ENCODE data around the gene TWF2. TPM values are rescaled to one million over a fixed set of nuclear protein-coding genes. Genes with fewer than 3 reads are reported as not detected.

TWF2 gene
- total RNA-seq, 1 experiment from 2014 or later: 44.8 TPM

DNA sequence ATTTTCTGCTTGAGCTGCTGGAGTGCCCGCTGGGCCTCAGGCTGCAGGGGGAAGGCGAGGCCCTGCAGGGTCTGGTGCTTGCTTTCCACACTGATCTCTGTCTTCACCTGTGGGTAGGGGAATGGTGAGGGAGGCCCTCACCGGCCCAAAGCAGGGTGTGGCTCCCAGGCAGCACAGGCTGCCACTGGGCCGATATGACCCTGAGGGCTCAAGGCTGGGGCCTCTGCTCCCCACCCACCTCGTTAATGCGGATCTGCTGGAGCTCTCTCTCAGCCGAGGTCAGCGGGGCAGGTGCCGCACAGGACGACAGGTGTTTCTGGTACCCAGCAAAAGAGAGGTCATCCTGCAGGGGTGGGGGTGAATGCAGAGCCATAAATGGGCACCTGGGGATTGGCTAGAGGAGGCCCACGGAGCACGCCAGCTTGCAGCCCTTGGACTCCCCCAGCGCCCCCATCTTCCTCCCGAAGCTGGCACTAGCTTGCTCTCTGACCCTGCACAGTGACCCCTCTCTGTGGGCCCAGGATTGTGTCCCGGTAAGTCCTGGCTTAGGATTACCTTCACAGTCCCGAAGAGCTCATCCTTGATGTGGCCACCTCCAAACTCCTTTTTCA is 8.0 kb downstream of the TWF2 start:
- Histone ChIP-seq H3K14ac (ENCODE audit: insufficient read depth, low read length) (no peak overlapping the region), H2AK5ac (ENCODE audit: insufficient read length, low read length) (no peak overlapping the region), H4K20me1 (ENCODE audit: control insufficient read depth, insufficient read depth, insufficient read length) (no peaks in the 10 kb centered on the region), H3K27ac (ENCODE audit: insufficient read length, low read depth, low read length) (no peak overlapping the region), H3K9ac (ENCODE audit: extremely low read depth, insufficient read length, low read length) (no peak overlapping the region), H2BK5ac (ENCODE audit: insufficient read length, low read length) (no peak overlapping the region), H4K5ac (ENCODE audit: insufficient read length, low read depth, low read length) (no peak overlapping the region), H2BK20ac (ENCODE audit: low read depth, low read length, poor library complexity, severe bottlenecking) (no peak overlapping the region), H4K91ac (ENCODE audit: insufficient read length, low read depth, low read length) (no peak overlapping the region), H2BK15ac (ENCODE audit: low read depth, low read length) (no peak overlapping the region), H3K23me2 (ENCODE audit: insufficient read length, low read depth, low read length, poor library complexity, severe bottlenecking) (no peaks in the 10 kb centered on the region), H3K4ac (ENCODE audit: low read depth, low read length) (no peak overlapping the region), H3K4me2 (ENCODE audit: insufficient read depth, insufficient read length, low read length) (no peak overlapping the region), H3K56ac (ENCODE audit: insufficient read length, low read depth, low read length) (no peak overlapping the region), H3K79me1 (ENCODE audit: insufficient read depth, low read depth, low read length, poor library complexity, severe bottlenecking) (no peaks in the 10 kb centered on the region), H2AFZ (ENCODE audit: low read length) (no peak overlapping the region), H3K18ac (ENCODE audit: insufficient read length, low read depth, low read length) (no peak overlapping the region), H2BK120ac (ENCODE audit: low read depth, low read length, poor library complexity, severe bottlenecking) (no peak overlapping the region), H3K79me2 (ENCODE audit: insufficient read depth, low read length) (no peaks in the 10 kb centered on the region), H3K9me3 (ENCODE audit: control insufficient read depth, low read depth, low read length) (no peaks in the 10 kb centered on the region), H3T11ph (ENCODE audit: low read length) (no peak overlapping the region), H3K27me3 (ENCODE audit: insufficient read depth, low read length) (no peaks in the 10 kb centered on the region), H4K8ac (replicated peaks; ENCODE audit: insufficient read length, low read depth, low read length) (no peak overlapping the region), H3K23ac (ENCODE audit: insufficient read length, low read depth, low read length) (no peak overlapping the region), H3K4me1 (ENCODE audit: insufficient read depth, low read length) (no peaks in the 10 kb centered on the region), H2BK12ac (ENCODE audit: insufficient read length, low read depth, low read length) (no peak overlapping the region)
- Mint-ChIP-seq H3K36me3 (ENCODE audit: insufficient read depth in 1 of 3, low read depth in 3 of 3) (peaks cover 12 to 34% (median 34%) of the 10 kb centered on the region in 3 experiments), H3K4me3 (no peak overlapping the region), H3K9me3 (no peaks in the 10 kb centered on the region; a peak in 1 of 5 replicates), H3K27ac (no peak overlapping the region; a peak in 1 of 7 replicates), H3K27me3 (ENCODE audit: low read depth) (no peaks in the 10 kb centered on the region; the same call in 1 of the 2 replicates), H3K4me1 (peaks cover 0 to 12% of the 10 kb centered on the region in 2 experiments; a peak in 3 of 4 replicates)
- WGBS (ENCODE audit: extremely low coverage, insufficient read length, low lambda C conversion rate): no CpG with 5 or more reads among the region's 16 CpGs
- TF ChIP-seq CTCF (conservative IDR thresholded peaks at IDR 0.05): no peak
- DNase-seq: no peak
